GM18511 (cell line): Measurements from ENCODE around the gene MXRA7.

Experiments
- ATAC-seq: cut with Tn5 transposase; IDR thresholded peaks from one replicate; pipeline ENCODE4 v1.9.1; 2021; ENCODE audit warnings: mild to moderate bottlenecking, moderate library complexity; ENCODE audit not compliant: unreplicated experiment

MXRA7 gene

GRCh38 chr17:76697702-76698465 is 12.9 kb downstream of the MXRA7 start:
- no peak for ATAC-seq

DNA sequence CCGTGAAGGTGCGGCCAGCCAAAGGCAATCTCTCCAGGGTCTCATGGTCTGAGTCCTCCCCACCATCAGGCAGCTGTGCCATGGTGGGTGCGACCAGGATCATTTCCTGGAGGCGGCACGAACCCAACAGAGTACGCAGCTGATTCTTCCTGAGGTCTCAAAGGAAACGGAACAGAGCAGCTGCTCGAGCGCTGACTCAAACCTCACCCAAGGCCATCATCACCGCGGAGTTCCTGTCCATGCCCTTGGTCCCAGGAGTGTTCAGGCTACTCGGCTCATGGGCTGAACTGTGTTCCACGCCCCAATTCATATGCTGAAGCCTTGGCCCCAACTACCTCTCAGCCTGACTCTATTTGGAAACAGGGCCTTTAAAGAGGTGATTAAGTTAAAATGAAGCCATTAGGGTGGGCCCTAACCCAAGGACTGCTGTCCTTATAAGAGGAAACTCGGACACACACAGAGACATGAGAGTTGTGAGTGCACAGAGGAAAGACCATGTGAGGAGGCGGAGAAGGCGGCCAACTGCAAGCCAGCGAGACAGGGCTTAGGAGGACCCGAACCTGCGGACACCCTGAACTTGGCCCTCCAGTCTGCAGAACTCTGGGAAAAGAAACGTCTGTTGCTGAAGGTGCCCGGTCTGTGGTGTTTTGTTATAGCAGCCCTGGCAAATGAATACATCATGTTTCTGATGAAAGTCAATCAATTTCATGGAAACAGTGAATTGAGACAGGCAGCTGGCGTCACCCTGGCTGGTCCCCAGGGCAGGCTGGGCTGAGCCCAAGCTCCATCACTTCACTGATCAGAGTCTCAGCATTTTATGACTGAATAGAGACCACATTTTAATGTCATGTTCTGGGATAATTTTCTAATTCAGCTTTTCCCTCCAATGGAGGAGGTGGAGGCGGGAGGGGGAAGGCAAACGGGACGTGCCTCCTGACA is 13.7 kb downstream of the MXRA7 start:
- ATAC-seq: no peak

DNA sequence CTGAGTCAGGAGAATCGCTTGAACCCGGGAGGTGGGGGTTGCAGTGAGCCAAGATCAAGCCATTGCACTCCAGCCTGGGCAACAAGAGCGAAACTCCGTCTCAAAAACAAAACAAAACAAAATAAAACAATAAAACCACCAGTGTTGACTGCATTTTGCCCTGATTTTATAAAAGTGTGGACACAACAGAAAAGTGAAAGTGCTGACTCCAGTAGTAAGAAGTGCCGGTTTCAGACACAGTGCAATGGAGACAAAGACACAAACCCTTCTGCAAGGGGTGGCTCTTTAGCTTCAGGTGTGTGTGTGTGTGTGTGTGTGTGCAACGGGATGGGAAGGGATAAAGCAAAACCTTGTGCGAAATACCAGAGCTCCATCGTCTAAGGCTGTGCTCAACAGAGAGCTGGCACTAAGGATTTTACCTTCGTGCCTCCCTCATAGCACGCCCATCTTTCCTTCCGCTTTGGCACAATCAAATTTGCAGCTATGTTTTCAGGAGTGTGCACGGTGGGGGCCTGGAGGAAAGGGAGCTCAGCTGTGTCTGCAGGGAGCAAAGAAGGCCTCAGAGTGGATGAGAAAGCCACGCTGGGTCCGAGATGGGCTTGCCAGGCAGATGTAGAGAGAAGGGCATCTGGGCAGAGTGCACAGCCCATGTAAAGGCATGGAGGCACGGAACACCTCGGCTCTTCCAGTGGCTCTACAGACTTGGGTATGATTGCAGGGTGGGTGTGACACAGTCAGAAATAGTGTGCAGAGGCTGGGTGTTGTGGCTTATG is 15.5 kb downstream of the MXRA7 start:
- no peak for ATAC-seq

DNA sequence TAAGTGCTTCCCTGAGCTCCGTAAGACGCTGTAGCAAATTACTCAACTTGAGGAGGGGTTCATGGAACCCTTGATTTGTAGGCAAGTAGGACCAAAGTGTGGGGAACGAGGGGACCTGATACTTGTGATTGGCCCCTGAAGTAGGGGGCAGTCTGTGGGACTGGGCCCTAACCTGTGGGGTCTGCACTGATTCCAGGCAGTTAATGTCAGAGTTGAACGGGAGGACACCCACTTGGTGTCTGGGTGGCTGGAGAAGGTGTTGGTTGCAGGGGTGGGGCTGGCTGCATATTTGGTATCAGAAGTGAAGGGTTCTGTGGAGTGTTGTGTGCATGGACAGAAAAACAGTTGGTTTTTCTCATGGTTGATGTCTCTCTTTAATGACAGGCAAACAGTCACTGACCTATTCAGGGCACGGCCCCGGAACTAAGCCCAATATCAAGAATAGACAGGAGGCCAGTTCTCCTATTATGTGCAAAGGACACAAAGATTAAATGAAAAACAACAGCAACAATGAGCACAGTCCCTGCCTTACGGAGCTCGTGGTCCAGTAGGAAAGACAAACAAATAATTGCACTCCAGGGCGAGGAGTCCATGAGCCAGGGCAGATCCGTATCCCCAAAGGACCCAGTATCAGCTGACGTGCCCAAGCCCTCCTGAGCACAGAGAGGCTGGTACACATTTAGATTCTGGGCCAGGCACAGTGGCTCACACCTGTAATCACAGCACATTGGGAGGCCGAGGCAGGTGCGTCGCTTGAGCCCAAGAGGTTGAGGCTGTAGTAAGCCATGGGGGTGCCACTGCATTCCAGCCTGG is 19.2 kb downstream of the MXRA7 start:
- ATAC-seq: no peak

DNA sequence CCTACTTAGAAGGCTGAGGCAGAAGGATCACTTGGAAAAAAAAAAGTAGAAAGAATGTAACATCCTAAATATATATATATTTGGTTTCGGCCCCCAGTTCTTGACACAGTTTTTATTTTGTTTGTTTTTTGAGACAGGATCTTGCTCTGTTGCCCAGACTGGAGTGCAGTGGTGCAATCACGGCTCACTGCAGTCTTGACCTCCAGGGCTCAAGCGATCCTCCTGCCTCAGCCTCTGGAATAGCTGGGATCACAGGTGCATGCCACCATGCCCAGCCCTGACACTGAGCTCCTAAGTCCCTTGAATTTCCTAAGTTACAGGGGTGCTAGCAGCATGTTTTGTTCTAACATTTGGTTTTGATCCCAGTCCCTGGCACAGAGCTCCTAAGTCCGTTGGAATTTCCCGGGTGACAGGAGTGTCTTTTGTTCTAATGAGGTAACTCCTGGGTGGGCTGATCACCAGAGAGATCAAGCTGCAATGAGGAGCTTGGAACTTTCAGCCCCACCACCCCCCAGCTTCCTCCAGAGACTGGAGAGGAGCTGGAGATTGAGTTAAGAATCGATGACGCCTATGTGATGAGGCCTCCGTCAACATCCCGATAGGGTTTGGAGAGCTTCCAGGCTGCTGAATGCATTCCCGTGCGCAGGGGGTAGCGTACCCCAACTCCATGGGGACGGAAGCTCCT is 20.0 kb downstream of the MXRA7 start:
- ATAC-seq: no peak

DNA sequence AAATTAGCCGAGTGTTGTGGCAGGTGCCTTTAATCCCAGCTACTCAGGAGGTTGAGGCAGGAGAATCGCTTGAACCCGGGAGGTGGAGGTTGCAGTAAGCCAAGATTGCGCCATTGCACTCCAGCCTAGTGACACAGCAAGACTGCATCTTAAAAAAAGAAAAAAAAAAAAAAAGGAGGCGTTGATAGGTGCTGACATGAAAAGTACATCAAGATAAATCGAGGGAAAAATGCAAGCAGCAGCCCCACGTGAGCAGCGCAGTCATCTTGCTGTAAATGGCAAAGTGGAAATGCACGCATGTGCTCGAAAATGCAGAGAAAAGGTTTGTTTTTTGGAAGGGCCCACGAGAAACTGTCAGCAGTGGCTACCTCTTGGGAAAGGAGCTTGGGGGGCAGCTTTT is 20.9 kb downstream of the MXRA7 start:
- no peak for ATAC-seq

DNA sequence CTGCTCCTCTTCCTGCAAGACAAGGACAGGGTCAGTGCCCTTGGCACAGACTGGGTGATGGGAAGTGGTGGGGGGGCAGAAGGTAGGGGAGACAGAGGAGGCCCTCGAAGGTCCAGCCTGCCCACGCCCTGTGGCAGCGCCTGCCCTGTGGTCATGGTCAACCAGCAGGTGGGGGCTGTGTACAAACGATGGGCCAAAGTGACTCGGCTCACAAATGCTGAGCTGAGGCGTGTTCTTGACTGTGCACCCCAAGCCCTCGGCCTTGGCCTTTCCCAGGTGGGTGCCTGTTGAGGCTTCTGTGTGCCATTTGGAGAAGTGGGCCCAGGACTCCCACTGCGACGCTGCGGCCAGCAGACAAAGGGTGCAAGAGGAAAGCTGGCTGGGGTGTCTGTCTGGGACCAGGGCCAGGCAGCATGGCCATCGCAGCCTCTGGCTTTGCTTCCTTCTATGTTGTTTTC is 22.6 kb downstream of the MXRA7 start:
- no peak for ATAC-seq

DNA sequence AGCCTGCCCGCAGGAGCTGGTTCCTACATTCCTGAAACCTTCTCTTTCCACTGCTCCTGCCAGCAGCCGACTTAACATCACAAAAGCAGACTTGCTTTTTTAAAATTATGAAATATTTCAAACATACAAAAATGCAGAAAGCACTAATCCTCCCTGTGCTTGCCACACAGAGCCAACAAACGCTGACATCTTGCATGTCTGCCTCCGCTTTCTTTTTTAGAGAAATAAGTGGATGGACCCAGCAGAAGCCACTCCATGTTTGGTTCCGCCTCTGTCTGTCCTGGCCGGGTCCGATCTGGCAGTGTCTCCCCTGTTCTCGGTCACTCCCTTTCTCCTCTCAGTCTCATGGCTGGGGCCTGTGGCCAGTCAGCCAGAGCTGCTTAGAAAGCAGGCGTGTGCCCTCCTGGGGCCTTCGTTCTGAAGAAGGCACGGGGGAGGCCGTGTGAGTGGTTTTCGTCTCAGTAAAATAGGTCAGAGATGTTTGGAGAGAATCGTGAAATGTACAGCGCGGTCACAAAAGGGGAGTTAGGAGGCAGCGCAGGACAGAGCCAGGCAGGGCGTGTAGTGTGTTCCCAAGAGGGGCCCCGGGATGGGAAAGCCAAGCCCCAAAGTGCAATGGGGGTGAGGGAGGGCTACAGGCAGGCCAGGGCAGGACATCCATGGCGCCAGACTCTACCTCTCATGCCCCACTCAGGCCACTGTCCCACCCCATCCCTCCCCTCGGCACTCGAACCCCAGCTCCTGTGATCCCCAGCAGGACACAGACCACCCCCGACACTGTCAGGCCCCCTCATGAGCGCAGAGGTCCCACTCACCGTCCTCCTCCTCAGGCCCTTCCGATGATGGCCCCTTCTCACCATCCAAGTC is 23.2 kb downstream of the MXRA7 start:
- ATAC-seq: no peak

DNA sequence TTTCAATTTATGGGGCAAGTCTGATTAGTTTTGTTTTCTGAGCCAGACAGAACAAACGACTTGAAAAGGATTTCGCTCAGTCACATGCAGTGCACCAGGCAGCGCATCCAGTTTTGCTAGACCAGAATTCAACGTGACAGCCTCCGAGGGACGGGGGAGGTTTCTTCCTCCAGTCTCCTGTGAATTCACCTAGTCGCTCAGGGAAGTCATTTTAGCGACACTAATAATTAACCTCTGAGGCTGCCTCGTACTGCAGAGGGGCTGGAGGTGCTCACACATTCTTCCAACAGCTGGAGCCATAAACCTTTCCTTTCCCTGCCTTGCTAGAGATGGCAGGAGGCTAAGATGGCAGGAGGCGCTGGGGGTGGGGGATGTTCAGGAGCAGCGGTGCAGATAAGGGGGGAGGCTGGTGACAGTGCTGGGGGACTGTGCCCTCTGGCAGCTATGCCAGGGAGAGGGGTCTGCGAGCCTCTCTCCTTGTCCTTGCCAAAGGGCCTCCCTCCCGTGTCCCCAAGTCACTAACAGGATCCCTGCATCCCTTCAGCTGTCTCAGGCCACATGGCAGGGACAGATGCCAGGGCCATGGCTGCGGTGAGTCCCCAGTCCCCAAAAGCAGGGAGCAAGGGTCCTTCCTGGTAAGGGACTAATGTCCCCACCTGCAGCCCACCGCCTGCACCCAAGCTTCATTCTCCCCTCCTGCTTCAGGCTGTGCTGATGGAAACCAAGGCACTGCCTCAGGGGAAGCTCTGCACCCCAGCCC is 24.0 kb downstream of the MXRA7 start:
- ATAC-seq: no peak

- no peak for ATAC-seq
These were observed 24.9 kb downstream of the MXRA7 start for GRCh38 chr17:76685846-76686245.

DNA sequence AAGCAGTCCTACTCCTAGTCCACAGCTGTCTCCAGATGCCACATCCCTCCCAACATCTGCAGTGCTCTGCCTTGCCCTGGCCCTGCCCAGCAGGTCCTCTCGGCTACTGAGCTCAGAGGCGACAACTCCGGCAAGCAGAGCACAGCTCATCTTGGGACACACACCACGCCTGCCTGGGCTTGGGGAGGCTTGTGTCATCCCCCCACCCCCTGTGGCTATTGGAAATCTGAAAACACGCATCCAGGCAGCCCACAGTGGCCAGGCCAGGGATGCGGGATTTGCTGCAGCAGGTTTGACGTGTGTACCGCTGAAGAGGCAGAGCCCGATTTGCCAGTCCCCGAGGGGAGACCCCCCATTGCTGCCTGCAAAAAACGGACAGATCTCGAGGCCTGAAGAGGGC is 25.4 kb downstream of the MXRA7 start:
- ATAC-seq: no peak

- no peak for ATAC-seq
These were observed 26.0 kb downstream of the MXRA7 start for GRCh38 chr17:76684756-76685155.

DNA sequence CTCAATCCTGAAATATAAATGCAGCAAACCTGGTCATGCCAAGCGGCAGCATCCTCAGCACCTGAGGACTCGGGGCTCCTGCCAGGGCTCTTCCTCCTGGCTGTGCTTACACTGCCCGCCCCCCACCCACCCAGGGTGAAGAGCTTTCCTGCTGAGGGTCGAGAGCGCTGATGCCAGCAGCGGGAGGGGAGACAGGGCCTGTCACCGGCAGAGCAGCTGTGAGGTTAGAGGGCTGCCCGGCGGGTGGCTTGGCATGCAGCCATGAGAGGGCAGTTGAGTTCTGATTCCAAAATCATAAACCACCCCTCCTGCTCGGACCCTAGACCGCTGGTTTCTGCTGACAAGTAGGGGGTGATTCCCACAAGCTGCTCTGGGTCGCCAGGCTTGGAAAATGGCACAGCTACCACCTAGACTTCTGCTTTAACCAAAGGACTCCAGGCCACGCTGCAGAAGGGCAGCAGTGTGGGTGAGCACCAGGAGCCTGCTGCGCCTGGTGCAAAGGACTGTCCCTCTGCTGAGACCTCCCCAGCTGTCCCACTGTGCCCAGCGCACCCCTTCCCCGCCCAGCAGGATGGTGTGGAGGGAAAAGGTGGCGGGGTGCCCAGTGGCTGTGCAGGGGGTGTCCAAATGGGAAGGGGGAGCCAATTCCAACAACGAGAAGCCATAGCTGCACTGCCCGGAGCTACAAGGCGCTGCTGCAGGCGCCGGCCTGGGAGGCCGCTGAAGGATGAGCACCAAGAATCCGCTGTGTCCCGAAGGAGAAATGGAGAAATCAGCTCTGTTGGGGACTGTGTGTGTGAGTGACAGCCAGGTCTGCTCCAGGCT is 26.6 kb downstream of the MXRA7 start:
- no peak for ATAC-seq

- no peak for ATAC-seq
These were observed 27.6 kb downstream of the MXRA7 start for GRCh38 chr17:76683011-76683755.

GRCh38 chr17:76682296-76682695 is 28.5 kb downstream of the MXRA7 start:
- ATAC-seq: no peak
